ENCODE measurements around the gene THSD4. TPM values are rescaled to one million over a fixed set of nuclear protein-coding genes. Genes with fewer than 3 reads are reported as not detected.

The THSD4 gene
- total and polyA plus RNA-seq, 2 of the 8 experiments (the other 6 are each of a cell fraction or from before 2014, with no cell fraction given): 2.5 to 6.2 TPM

DNA sequence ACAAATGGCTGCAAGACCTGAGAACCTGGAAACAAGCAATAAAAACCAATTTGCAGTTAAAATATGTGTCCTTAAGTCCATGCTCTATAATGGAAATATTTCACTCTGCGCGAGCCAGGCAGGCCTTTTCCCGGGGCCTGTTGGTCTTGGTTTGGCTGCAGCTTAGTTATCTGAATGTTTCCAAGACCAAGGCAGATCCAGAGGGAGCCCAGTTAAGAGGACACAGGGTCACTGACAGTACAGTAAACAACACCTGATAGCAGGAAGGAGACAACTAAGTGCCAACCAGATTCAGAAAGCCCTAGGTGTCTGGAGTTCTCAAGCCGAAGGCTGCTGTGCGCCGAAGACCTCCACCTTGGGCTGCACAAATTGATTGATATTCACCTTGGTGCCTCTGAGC is 32.8 kb downstream of the THSD4 start:
- H3K79me1 ChIP-seq (ENCODE audit: low read depth, low read length): no peaks in the 10 kb centered on the region; the same call in 1 of the 2 replicates
- no peak overlapping the region for H2AFZ ChIP-seq (ENCODE audit: low read length)
- no peak overlapping the region for H2BK15ac ChIP-seq (ENCODE audit: low read length)
- no peaks in the 10 kb centered on the region for H3K27me3 ChIP-seq (replicated peaks in 1 of 4; ENCODE audit: control insufficient read depth in 3 of 4, extremely low read depth in 1 of 4, insufficient read depth in 3 of 4, low read length in 3 of 4)
- H2BK12ac ChIP-seq (ENCODE audit: low read depth, low read length): no peak overlapping the region
- H3K14ac ChIP-seq (ENCODE audit: insufficient read length): no peak overlapping the region
- no peak overlapping the region for H3K27ac ChIP-seq (ENCODE audit: low read depth, low read length)
- H4K20me1 ChIP-seq (replicated peaks in 1 of 2; ENCODE audit: control insufficient read depth in 1 of 2, insufficient read depth in 2 of 2, low read length in 2 of 2): no peaks in the 10 kb centered on the region
- no peak overlapping the region for H2AK5ac ChIP-seq (ENCODE audit: low read depth, low read length)
- H3K4me3 ChIP-seq (ENCODE audit: extremely low read depth in 1 of 4, insufficient read depth in 2 of 4, low read depth in 3 of 4, low read length in 4 of 4): no peak overlapping the region
- H3K23ac ChIP-seq (ENCODE audit: insufficient read length): no peak overlapping the region
- no peaks in the 10 kb centered on the region for H3K79me2 ChIP-seq (ENCODE audit: control insufficient read depth in 1 of 2, insufficient read depth in 2 of 2, low read length in 2 of 2)
- H4K8ac ChIP-seq (ENCODE audit: extremely low read depth, insufficient read depth, low read length): no peak overlapping the region
- H3K23me2 ChIP-seq (ENCODE audit: low read depth, low read length): no peaks in the 10 kb centered on the region
- WGBS, 2 experiments (ENCODE audit: extremely low coverage in 1 of 2, insufficient coverage in 1 of 2, insufficient read length in 1 of 2, insufficient replicate concordance in 2 of 2, low coverage in 1 of 2, low lambda C conversion rate in 2 of 2, missing lambda C conversion rate in 1 of 2): 90% methylated on average over 6 of the region's 6 CpGs; no CpG with 5 or more reads in 1 of the 2 experiments
- ChIA-PET POLR2A (ENCODE audit: partially characterized antibody) (no interaction called here), CTCF (ENCODE audit: partially characterized antibody) (interaction anchor here (0.9 to 1.4 kb wide), 3 partner anchors 34 to 55 kb away, joined by 3 read pairs; no protein-coding TSS in a partner anchor)
- no peak for FAIRE-seq
- H2BK120ac ChIP-seq (replicated peaks; ENCODE audit: low read depth, low read length): no peak overlapping the region
- no peak overlapping the region for H3K56ac ChIP-seq (replicated peaks; ENCODE audit: insufficient read length, low read depth, low read length)
- DNase-seq (ENCODE audit: low read depth in 1 of 2, low spot score in 2 of 2): no peak
- no peaks in the 10 kb centered on the region for H3K36me3 ChIP-seq (ENCODE audit: control insufficient read depth in 2 of 4, insufficient read depth in 4 of 4, low read length in 3 of 4)
- H3K18ac ChIP-seq (ENCODE audit: extremely low read depth, low read length): no peak overlapping the region
- no peak overlapping the region for H3K9ac ChIP-seq (replicated peaks in 1 of 4; ENCODE audit: extremely low read depth in 1 of 4, low read depth in 3 of 4, low read length in 3 of 4)
- H4K5ac ChIP-seq (ENCODE audit: insufficient read length, low read depth, low read length): no peak overlapping the region
- TF ChIP-seq GABPA (IDR thresholded peaks at IDR 0.05; ENCODE audit: borderline replicate concordance, insufficient read depth, low read length) (no peak), CBX8 (IDR thresholded peaks at IDR 0.05; ENCODE audit: borderline replicate concordance, low read depth, low read length) (no peak), JUN (IDR thresholded peaks at IDR 0.05; ENCODE audit: low read depth, low read length) (no peak), CREB1 (IDR thresholded peaks at IDR 0.05) (no peak), MAFK (IDR thresholded peaks at IDR 0.05; ENCODE audit: low read depth, low read length) (no peak), PHF8 (conservative IDR thresholded peaks at IDR 0.05; ENCODE audit: low read depth, low read length) (no peak), POLR2A (IDR thresholded peaks at IDR 0.05; ENCODE audit: control extremely low read depth in 1 of 2, low read depth in 2 of 2, low read length in 2 of 2) (no peak), TCF12 (IDR thresholded peaks at IDR 0.05; ENCODE audit: low read depth, low read length) (no peak), SRF (IDR thresholded peaks at IDR 0.05; ENCODE audit: low read depth, low read length) (no peak), POU5F1 (IDR thresholded peaks at IDR 0.05; ENCODE audit: low read depth, low read length) (no peak), SUZ12 (IDR thresholded peaks at IDR 0.05; ENCODE audit: low read length) (no peak)
- H4K91ac ChIP-seq (replicated peaks; ENCODE audit: insufficient read length, low read length): no peak overlapping the region
- H3K9me3 ChIP-seq (ENCODE audit: insufficient read depth in 2 of 2, low read depth in 1 of 2, low read length in 1 of 2): no peaks in the 10 kb centered on the region
- H3K4me1 ChIP-seq (replicated peaks in 1 of 4; ENCODE audit: control insufficient read depth in 3 of 4, insufficient read depth in 4 of 4, low read length in 3 of 4): peaks cover 0 to 10% (median 0%) of the 10 kb centered on the region in 4 experiments; a peak in 3 of 7 replicates
- no peak overlapping the region for H3K4ac ChIP-seq (replicated peaks; ENCODE audit: insufficient read length, low read depth, low read length)
- no peak overlapping the region for H2BK20ac ChIP-seq (ENCODE audit: low read length)
- H2BK5ac ChIP-seq (ENCODE audit: low read depth, low read length): no peak overlapping the region
- H3K4me2 ChIP-seq (ENCODE audit: insufficient read depth in 1 of 2, low read depth in 2 of 2, low read length in 2 of 2): no peak overlapping the region

Data from H1 (cell line).